ENCODE results near the gene BCAT1. TPM values are rescaled to one million over a fixed set of nuclear protein-coding genes. Genes with fewer than 3 reads are reported as not detected.

BCAT1 gene
- total and polyA plus RNA-seq, 2 donors (not counting 3 experiments of a cell fraction or from before 2014, with no cell fraction given): 21.6 to 267 TPM

DNA sequence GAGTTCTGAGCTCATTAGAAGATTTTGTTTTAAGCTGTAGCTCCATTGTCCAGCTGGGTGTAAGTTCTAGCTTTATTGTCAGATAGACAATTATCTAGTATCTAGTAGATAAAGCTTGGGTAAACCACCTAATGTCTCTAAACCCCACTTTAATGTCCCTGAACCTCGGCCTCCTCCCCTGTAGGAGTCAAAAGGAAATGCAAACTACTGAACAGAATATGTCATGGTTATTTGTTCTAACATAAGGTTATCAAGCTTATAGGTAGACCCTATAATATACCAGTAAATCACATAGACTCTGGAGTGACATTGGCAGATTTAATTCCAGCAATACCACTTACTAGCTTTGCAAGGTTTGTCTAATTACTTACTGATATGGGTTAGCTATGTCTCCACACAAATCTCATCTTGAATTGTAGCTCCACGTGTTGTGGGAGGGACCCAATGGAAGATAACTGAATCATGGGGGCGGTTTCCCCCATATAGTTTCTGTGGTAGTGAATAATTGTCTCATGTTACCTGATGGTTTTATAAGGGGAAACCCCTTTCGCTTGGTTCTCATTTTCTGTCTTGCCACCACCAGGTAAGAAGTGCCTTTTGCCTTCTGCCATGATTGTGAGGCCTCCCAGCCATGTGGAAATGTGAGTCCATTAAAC is 29.4 kb downstream of the BCAT1 start:
- Histone ChIP-seq H3K79me2 (ENCODE audit: control insufficient read depth, insufficient read depth, low read length) (peaks cover 81% of the 10 kb centered on the region), H4K20me1 (replicated peaks; ENCODE audit: control insufficient read depth, extremely low read depth, insufficient read depth, low read length) (no peaks in the 10 kb centered on the region), H3K9ac (replicated peaks; ENCODE audit: extremely low read depth, insufficient read depth, low read length) (no peak overlapping the region), H3K4me1 (ENCODE audit: control insufficient read depth, extremely low read depth, insufficient read depth, low read length) (peaks cover 43% of the 10 kb centered on the region), H3K4me2 (ENCODE audit: insufficient read depth, low read length) (no peak overlapping the region), H3K9me3 (replicated peaks; ENCODE audit: control insufficient read depth, insufficient read depth, low read length) (no peaks in the 10 kb centered on the region), H3K27me3 (ENCODE audit: control insufficient read depth in 2 of 2, insufficient read depth in 2 of 2, low read length in 2 of 2) (no peaks in the 10 kb centered on the region), H3K36me3 (ENCODE audit: control insufficient read depth in 2 of 2, extremely low read depth in 1 of 2, insufficient read depth in 2 of 2, low read length in 2 of 2) (peaks cover 0 to 2% of the 10 kb centered on the region in 2 experiments), H3K9me1 (replicated peaks; ENCODE audit: control insufficient read depth, extremely low read depth, insufficient read depth, low read length) (no peaks in the 10 kb centered on the region), H3K27ac (ENCODE audit: insufficient read depth, low read depth, low read length) (no peak overlapping the region), H3K4me3 (replicated peaks in 1 of 3; ENCODE audit: insufficient read depth in 1 of 3, low read depth in 1 of 3, low read length in 3 of 3) (no peak overlapping the region), H2AFZ (ENCODE audit: low read depth, low read length) (no peak overlapping the region)
- dilution Hi-C loops (cut with MboI; ENCODE audit: extremely low pct_ligation_motif_present, low sequenced_read_pairs): no loop called here
- no peak for FAIRE-seq
- no TSS peak for BruUV-seq (replicated peaks)
- CTCF ChIA-PET: interaction anchor here (0.8 to 3.2 kb wide), 3 partner anchors 10 to 66 kb away, joined by 5 to 17 read pairs (median 7); no protein-coding TSS in a partner anchor
- intact Hi-C loops (cut with micrococcal nuclease): no loop called here
- TF ChIP-seq JUN (IDR thresholded peaks at IDR 0.05; ENCODE audit: borderline replicate concordance, insufficient read depth, insufficient read length, low read depth) (no peak), MAX (IDR thresholded peaks at IDR 0.05; ENCODE audit: insufficient read depth, insufficient read length) (no peak), CTCF (IDR thresholded peaks at IDR 0.05; ENCODE audit: extremely low read depth in 1 of 2, insufficient read depth in 1 of 2, low read depth in 1 of 2, low read length in 2 of 2) (no peak), MYC (IDR thresholded peaks at IDR 0.05; ENCODE audit: low read depth, low read length) (no peak), POLR2A (IDR thresholded peaks at IDR 0.05; ENCODE audit: low read depth, low read length) (no peak), GATA2 (IDR thresholded peaks at IDR 0.05; ENCODE audit: insufficient read depth, insufficient read length, low read depth, low read length) (no peak), POLR2AphosphoS5 (IDR thresholded peaks at IDR 0.05; ENCODE audit: insufficient read depth, low read depth, low read length) (no peak)
- DNase-seq (ENCODE audit: low read depth, low spot score): no peak
- POLR2A ChIA-PET: no interaction called here
